ENCODE measurements around the gene MEGF11. TPM values are rescaled to one million over a fixed set of nuclear protein-coding genes. Genes with fewer than 3 reads are reported as not detected.

MEGF11 gene
- total RNA-seq, 2 experiments from 2014 or later, result 3.3 to 6.8 TPM

DNA sequence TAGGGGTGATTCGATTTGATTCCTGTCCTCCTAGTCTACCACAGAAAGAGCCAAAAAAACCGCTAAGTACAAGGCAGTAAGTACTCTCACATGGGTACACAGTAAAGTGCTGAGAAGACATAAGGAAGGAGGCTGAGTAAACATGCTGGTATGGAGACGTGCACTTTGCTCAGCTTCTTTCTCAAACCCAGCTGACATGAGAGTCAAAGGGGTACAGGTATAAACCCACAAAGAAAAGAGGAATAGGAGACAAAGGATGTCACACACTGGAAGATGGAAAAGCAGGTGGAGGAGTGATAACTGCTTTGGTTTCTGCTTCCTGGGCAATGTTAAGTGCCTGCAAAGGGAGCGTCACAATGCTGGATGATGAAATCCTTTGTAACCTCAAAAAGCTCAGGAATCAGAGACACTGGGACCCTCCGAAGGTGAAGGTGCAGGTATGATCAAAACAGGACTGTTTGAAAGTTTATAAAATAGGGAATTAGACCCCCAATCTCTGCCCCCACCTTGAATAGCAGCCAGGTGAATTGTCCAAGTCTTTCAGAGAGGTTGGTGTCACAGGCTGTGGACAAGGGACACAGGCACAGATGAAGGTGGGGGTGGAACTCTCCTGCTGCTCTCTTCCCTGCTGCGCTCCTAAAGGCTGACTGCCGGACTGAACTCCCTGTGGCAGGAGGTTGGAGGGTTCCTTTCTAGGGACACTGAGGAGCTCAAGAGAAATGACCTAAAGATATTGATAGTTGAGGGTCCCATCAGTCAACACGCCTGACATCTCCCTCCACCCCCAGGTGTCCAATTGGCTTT is 282.4 kb downstream of the MEGF11 start:
- intact Hi-C loops (cut with micrococcal nuclease; ENCODE audit: unreplicated experiment), result no loop called here
- Histone ChIP-seq H3K79me2 (ENCODE audit: insufficient read depth, low read depth, low read length) (no peaks in the 10 kb centered on the region), H2AFZ (ENCODE audit: low read length) (no peak overlapping the region), H3K36me3 (ENCODE audit: insufficient read depth, low read length) (no peaks in the 10 kb centered on the region), H3K4me2 (ENCODE audit: low read length) (no peak overlapping the region), H3K9me3 (ENCODE audit: low read length) (no peaks in the 10 kb centered on the region), H4K20me1 (ENCODE audit: insufficient read depth, low read length) (no peaks in the 10 kb centered on the region), H3K4me3 (ENCODE audit: low read depth, low read length, poor library complexity, severe bottlenecking) (no peak overlapping the region), H3K9me2 (ENCODE audit: insufficient read depth, low read length) (no peaks in the 10 kb centered on the region), H3K27ac (ENCODE audit: low read depth, low read length, poor library complexity, severe bottlenecking) (no peak overlapping the region), H3K4me1 (ENCODE audit: insufficient read depth, low read length, poor library complexity, severe bottlenecking) (no peaks in the 10 kb centered on the region)
- ChIA-PET POLR2A (interaction anchor here (0.5 to 0.6 kb wide), 2 partner anchors 81 to 118 kb away, joined by 3 to 4 read pairs; no protein-coding TSS in a partner anchor), CTCF (ENCODE audit: unreplicated experiment) (no interaction called here)
- DNase-seq (ENCODE audit: low spot score), result no peak
- BruUV-seq (replicated peaks), result no TSS peak
- no peak for TF ChIP-seq EZH2phosphoT487 (IDR thresholded peaks at IDR 0.05; ENCODE audit: borderline replicate concordance, low read depth, low read length)
- TF ChIP-seq, protein P1, sequence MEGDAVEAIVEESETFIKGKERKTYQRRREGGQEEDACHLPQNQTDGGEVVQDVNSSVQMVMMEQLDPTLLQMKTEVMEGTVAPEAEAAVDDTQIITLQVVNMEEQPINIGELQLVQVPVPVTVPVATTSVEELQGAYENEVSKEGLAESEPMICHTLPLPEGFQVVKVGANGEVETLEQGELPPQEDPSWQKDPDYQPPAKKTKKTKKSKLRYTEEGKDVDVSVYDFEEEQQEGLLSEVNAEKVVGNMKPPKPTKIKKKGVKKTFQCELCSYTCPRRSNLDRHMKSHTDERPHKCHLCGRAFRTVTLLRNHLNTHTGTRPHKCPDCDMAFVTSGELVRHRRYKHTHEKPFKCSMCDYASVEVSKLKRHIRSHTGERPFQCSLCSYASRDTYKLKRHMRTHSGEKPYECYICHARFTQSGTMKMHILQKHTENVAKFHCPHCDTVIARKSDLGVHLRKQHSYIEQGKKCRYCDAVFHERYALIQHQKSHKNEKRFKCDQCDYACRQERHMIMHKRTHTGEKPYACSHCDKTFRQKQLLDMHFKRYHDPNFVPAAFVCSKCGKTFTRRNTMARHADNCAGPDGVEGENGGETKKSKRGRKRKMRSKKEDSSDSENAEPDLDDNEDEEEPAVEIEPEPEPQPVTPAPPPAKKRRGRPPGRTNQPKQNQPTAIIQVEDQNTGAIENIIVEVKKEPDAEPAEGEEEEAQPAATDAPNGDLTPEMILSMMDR (conservative IDR thresholded peaks at IDR 0.05; ENCODE audit: low read length), result no peak

DNA sequence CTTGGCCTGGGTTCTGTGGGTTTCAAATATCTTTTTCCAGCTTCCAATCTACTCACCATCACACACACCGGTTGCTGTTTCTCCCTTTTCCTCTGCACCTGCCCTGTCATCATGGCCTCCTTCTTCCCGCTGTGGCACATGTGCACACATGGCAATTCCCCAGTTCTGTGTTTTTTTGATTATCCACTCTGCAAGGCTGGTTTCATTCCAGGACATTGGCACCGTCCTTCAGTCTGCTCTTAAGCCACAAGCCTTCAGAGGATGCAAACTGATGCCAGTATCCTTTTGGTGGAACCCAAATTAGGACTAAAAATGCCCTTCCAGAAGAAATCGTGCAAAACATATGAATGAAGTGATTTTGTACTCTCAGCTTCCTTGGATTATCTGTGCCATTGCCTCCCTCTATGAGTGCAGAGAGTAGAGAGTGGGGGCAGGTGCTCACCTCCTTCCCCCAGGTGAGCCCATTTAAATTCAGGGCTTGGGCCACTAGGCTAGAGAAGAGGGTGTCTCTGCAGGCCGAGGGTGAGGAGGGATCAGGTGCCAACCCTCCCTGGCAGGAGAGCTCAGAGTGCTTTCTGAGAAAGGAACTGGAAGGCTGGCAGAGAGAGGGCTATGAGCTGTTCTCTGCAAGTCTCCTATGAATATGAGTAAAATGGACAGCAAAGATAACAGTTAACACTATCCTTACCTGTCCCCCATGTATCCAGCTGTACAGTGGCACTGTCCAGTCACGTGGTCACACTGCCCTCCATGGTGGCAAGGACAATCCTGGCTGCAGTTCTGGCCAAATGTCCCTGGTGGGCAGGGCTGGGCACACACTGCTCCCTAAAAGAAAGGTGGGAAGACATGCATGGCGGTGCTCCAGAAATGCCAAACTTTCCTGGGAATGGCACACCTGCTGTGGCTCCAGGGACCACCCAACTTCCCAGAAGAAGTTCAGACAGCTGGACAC is 283.4 kb downstream of the MEGF11 start:
- no peak for DNase-seq (ENCODE audit: low spot score)
- no peaks in the 10 kb centered on the region for H3K36me3 ChIP-seq (ENCODE audit: insufficient read depth, low read length)
- ChIA-PET CTCF (ENCODE audit: unreplicated experiment) (no interaction called here), POLR2A (no interaction called here)
- no peak for TF ChIP-seq EZH2phosphoT487 (IDR thresholded peaks at IDR 0.05; ENCODE audit: borderline replicate concordance, low read depth, low read length)
- TF ChIP-seq, protein P1 (conservative IDR thresholded peaks at IDR 0.05; ENCODE audit: low read length), result no peak
- no peaks in the 10 kb centered on the region for H4K20me1 ChIP-seq (ENCODE audit: insufficient read depth, low read length)
- H2AFZ ChIP-seq (ENCODE audit: low read length), result no peak overlapping the region
- H3K4me1 ChIP-seq (ENCODE audit: insufficient read depth, low read length, poor library complexity, severe bottlenecking), result no peaks in the 10 kb centered on the region
- no peaks in the 10 kb centered on the region for H3K79me2 ChIP-seq (ENCODE audit: insufficient read depth, low read depth, low read length)
- BruUV-seq (replicated peaks), result no TSS peak
- no peak overlapping the region for H3K27ac ChIP-seq (ENCODE audit: low read depth, low read length, poor library complexity, severe bottlenecking)
- intact Hi-C loops (cut with micrococcal nuclease; ENCODE audit: unreplicated experiment), result no loop called here
- no peak overlapping the region for H3K4me3 ChIP-seq (ENCODE audit: low read depth, low read length, poor library complexity, severe bottlenecking)
- H3K9me3 ChIP-seq (ENCODE audit: low read length), result no peaks in the 10 kb centered on the region
- H3K9me2 ChIP-seq (ENCODE audit: insufficient read depth, low read length), result no peaks in the 10 kb centered on the region
- H3K4me2 ChIP-seq (ENCODE audit: low read length), result no peak overlapping the region
